GM19351 (cell line): ENCODE measurements around the gene CFAP65.

Experiments
- ATAC-seq: cut with Tn5 transposase; IDR thresholded peaks from one replicate; pipeline ENCODE4 v1.9.1; 2021; ENCODE audit warnings: mild to moderate bottlenecking, moderate library complexity; ENCODE audit not compliant: unreplicated experiment

The CFAP65 gene

GRCh38 chr2:219017201-219017931, 23.9 kb downstream of the CFAP65 start:
- no peak for ATAC-seq

GRCh38 chr2:219016721-219017120, 24.6 kb downstream of the CFAP65 start:
- no peak for ATAC-seq

- no peak for ATAC-seq
Observed at GRCh38 chr2:219010873-219011272, 30.4 kb downstream of the CFAP65 start.

- no peak for ATAC-seq
Observed at GRCh38 chr2:219010162-219010756, 31.1 kb downstream of the CFAP65 start.

- no peak for ATAC-seq
Observed at GRCh38 chr2:219009294-219009693, 32.0 kb downstream of the CFAP65 start.

GRCh38 chr2:219003979-219004378, 37.3 kb downstream of the CFAP65 start:
- ATAC-seq: no peak

GRCh38 chr2:219003267-219003634, 38.1 kb downstream of the CFAP65 start:
- no peak for ATAC-seq

- no peak for ATAC-seq
Observed at GRCh38 chr2:219002395-219003266, 38.7 kb downstream of the CFAP65 start.

- no peak for ATAC-seq
Observed at GRCh38 chr2:219001577-219002394, 39.5 kb downstream of the CFAP65 start.

- ATAC-seq: no peak
Observed at GRCh38 chr2:219001100-219001576, 40.2 kb downstream of the CFAP65 start.

GRCh38 chr2:219000569-219000960, 40.8 kb downstream of the CFAP65 start:
- ATAC-seq: no peak

- ATAC-seq: no peak
Observed at GRCh38 chr2:218999881-219000568, 41.3 kb downstream of the CFAP65 start.

- ATAC-seq: no peak
Observed at GRCh38 chr2:218999021-218999880, 42.1 kb downstream of the CFAP65 start.

- ATAC-seq: no peak
Observed at GRCh38 chr2:218998414-218999002, 42.8 kb downstream of the CFAP65 start.

GRCh38 chr2:218997731-218998130, 43.6 kb downstream of the CFAP65 start:
- ATAC-seq: no peak

GRCh38 chr2:218996937-218997336, 44.4 kb downstream of the CFAP65 start:
- no peak for ATAC-seq

- ATAC-seq: peak; percentile 70
Observed at GRCh38 chr2:218995972-218996711, 45.2 kb downstream of the CFAP65 start.

GRCh38 chr2:218995561-218995960, 45.8 kb downstream of the CFAP65 start:
- no peak for ATAC-seq
